ENCODE results near the gene MED20.

MED20 gene

DNA sequence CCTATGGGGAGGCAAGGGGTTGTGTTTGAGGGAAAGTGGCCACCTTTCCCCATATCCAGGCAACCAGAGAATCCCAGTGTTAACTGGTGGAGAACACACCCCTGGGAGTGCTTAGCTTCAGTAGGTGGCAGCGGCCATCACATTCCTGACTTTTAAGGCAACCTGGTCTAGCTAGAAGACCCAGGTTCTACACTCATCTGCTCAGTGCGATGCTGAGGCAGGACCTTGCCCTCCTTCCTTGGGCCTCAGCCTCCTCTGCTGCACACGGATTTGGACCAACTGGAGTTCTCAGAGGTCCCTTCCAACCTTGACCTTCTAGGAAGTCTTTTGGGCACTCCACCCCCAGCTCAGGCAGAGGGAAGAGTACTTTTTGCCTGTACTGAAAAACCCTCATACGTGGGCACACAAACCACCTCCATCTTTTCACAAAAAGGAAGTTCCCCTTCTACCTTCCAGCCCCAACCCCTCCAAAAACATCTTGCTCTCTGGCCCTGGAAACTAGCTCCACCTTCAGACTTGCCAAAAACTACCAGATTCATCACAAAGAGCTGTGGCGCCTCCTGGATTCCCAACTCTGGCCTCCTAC lies 17.7 kb upstream of the MED20 start:
- TF ChIP-seq, protein P1, sequence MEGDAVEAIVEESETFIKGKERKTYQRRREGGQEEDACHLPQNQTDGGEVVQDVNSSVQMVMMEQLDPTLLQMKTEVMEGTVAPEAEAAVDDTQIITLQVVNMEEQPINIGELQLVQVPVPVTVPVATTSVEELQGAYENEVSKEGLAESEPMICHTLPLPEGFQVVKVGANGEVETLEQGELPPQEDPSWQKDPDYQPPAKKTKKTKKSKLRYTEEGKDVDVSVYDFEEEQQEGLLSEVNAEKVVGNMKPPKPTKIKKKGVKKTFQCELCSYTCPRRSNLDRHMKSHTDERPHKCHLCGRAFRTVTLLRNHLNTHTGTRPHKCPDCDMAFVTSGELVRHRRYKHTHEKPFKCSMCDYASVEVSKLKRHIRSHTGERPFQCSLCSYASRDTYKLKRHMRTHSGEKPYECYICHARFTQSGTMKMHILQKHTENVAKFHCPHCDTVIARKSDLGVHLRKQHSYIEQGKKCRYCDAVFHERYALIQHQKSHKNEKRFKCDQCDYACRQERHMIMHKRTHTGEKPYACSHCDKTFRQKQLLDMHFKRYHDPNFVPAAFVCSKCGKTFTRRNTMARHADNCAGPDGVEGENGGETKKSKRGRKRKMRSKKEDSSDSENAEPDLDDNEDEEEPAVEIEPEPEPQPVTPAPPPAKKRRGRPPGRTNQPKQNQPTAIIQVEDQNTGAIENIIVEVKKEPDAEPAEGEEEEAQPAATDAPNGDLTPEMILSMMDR (IDR thresholded peaks at IDR 0.05; ENCODE audit: unreplicated experiment in 3 of 3), result no peak
- Mint-ChIP-seq H3K4me1 (peaks cover 61% of the 10 kb centered on the region), H3K4me3 (peak overlapping the region; percentile 90 to 95 (median 93)), H3K27me3 (ENCODE audit: low read depth) (no peaks in the 10 kb centered on the region), H3K36me3 (ENCODE audit: low read depth) (peaks cover 15% of the 10 kb centered on the region), H3K9me3 (no peaks in the 10 kb centered on the region), H3K27ac (peak overlapping the region; percentile 91 to 100 (median 99))

GRCh38 chr6:41937861-41938574 lies 17.1 kb upstream of the MED20 start:
- Mint-ChIP-seq H3K27ac (peak overlapping the region; percentile 91 to 100 (median 99)), H3K9me3 (no peaks in the 10 kb centered on the region), H3K4me1 (peaks cover 61% of the 10 kb centered on the region), H3K27me3 (ENCODE audit: low read depth) (no peaks in the 10 kb centered on the region), H3K4me3 (peak overlapping the region; percentile 31 to 95 (median 93)), H3K36me3 (ENCODE audit: low read depth) (peaks cover 17% of the 10 kb centered on the region)
- TF ChIP-seq, protein P1 (IDR thresholded peaks at IDR 0.05; ENCODE audit: unreplicated experiment in 3 of 3), result no peak

DNA sequence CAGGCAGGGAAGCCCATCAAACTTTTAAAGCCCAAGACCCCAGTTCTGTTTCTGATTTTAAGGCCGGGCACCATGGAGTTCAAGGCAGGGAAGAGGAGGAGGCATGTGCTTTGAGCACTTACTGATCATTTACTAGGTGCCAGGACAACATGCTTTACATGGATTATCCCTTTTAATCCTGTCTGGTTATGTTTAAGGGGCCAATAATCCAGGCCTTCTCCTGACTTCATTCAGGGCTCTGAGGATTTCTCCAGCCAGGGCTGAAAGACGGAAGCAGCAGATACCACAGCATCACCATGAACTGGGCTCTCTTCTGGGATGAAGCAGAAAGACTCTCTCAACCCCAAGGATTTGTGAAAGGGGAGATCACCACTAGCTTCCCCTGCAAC lies 16.5 kb upstream of the MED20 start:
- no peaks in the 10 kb centered on the region for H3K9me3 Mint-ChIP-seq
- H3K4me3 Mint-ChIP-seq, result peak overlapping the region in 2 of 3 experiments; percentile 71 to 93
- no peaks in the 10 kb centered on the region for H3K27me3 Mint-ChIP-seq (ENCODE audit: low read depth)
- TF ChIP-seq, protein P1 (IDR thresholded peaks at IDR 0.05; ENCODE audit: unreplicated experiment in 3 of 3), result no peak
- peaks cover 22% of the 10 kb centered on the region for H3K36me3 Mint-ChIP-seq (ENCODE audit: low read depth)
- H3K4me1 Mint-ChIP-seq, result peaks cover 61% of the 10 kb centered on the region
- peak overlapping the region; percentile 91 to 100 (median 99) for H3K27ac Mint-ChIP-seq

DNA sequence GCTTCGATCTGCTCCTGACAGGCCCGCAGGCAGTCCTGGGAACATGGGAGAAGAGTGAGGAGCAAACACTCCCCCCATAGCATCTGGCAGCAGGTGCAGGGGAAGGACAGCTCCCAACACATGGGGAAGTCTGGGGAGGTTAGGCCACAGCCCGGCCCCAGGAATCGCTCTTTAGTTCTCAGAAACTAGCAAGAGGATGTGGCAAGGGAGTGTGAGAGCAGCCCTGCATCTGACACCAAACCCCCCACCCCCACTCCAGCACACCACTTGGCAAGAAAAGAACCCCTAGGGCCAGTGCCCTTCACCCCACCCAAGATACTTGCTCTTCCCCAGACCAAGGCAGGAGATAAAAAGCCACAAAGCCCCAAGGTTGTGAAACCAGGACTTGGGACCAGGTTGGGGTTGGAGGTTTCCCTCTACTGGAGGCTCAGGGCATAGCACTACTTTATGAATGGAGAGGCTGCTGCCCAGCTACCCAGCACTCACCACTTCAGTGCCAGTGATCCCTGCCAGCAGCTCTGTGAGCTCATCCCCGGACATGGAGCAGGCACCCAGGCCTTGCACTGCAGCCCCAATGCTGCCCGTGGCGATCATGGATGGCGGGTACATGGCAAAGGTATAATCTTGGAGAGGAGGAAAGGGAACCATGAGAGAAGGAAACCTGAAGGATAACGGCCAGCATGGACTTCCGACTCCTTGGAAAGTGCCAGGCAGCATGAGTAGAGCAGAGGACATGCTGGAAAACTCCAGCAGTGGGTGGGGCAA lies 15.3 kb upstream of the MED20 start:
- no peaks in the 10 kb centered on the region for H3K27me3 Mint-ChIP-seq (ENCODE audit: low read depth)
- no peaks in the 10 kb centered on the region for H3K9me3 Mint-ChIP-seq
- H3K4me1 Mint-ChIP-seq, result peaks cover 55% of the 10 kb centered on the region
- H3K4me3 Mint-ChIP-seq, result peak overlapping the region; percentile 62 to 84 (median 70)
- peak overlapping the region; percentile 56 to 100 (median 87) for H3K27ac Mint-ChIP-seq
- TF ChIP-seq, protein P1 (IDR thresholded peaks at IDR 0.05; ENCODE audit: unreplicated experiment in 3 of 3), result peak; percentile 72 to 77 (median 76)
- peaks cover 32% of the 10 kb centered on the region for H3K36me3 Mint-ChIP-seq (ENCODE audit: low read depth)

DNA sequence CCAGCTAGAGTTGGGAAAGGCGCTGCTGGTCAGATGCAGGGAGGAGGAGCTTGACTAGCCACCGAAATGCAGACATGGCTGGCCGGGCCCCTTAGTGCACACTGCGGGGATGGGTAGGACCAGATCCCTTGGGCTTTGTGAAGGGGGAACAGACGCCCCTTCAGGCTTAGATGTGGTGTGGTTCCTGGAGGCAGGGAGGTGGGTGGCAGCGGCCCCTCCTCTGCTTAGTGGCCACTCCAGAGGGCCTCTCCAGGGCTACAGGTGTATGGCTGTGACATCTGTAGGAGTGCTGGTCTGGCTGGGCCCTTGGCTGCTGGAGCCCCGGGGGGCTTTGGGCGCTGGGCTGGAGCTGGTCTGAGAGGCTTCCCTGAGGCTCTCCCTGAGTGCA lies 14.7 kb upstream of the MED20 start:
- Mint-ChIP-seq H3K27ac (no peak overlapping the region), H3K36me3 (ENCODE audit: low read depth) (peaks cover 36% of the 10 kb centered on the region), H3K4me3 (no peak overlapping the region), H3K4me1 (peaks cover 55% of the 10 kb centered on the region), H3K27me3 (ENCODE audit: low read depth) (no peaks in the 10 kb centered on the region), H3K9me3 (no peaks in the 10 kb centered on the region)
- TF ChIP-seq, protein P1 (IDR thresholded peaks at IDR 0.05; ENCODE audit: unreplicated experiment in 3 of 3), result no peak
